Measurements from ENCODE around the gene MRPS6. TPM values are rescaled to one million over a fixed set of nuclear protein-coding genes. Genes with fewer than 3 reads are reported as not detected.

Gene MRPS6
- total RNA-seq, 1 experiment from 2014 or later: 55.1 TPM

DNA sequence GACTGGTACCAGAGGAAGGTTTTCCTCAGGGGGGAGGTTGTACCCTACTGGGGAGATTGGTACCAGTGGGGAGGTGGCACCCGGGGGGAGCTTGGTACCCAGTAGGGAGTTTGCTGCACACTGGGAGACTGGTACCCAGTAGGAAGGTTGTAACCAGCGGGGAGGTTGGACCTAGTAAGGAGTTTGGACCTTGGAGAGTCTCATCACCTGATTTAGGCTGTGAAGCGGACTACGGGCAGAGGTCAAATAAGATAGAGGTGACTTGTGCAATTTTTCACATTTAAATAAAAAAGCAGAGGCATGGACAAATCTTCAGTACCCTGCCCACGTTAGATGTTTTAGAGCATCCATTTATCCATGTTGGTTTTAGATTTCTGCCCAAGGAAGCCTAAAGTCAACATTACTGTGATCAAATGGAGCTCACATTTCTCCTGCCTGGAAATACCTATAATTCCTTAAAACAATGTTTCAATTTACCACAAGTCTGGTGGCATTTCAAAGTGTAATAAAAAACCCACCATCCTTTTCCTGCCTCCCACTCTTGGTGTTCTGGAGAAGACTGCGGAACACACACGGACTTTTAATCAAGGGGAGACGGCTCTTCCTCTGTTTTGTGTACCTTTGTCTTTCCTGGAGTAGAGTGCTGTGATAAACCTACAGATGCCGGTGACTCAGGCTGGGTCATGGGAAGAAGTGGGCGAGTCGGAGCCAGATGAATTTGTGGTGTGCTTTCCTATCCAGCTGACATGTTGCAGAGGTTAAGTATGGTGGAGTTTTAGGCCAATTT lies 36.2 kb upstream of the MRPS6 start:
- Histone ChIP-seq H2AFZ (ENCODE audit: low read depth, low read length, poor library complexity, severe bottlenecking) (no peak overlapping the region), H3K36me3 (ENCODE audit: control insufficient read depth in 1 of 2, insufficient read depth in 2 of 2, low read length in 2 of 2) (no peaks in the 10 kb centered on the region), H3K9me2 (ENCODE audit: insufficient read depth) (no peaks in the 10 kb centered on the region), H3K9me3 (ENCODE audit: control insufficient read depth in 1 of 2, insufficient read depth in 1 of 2, low read depth in 1 of 2, low read length in 2 of 2) (no peaks in the 10 kb centered on the region), H3K79me2 (ENCODE audit: insufficient read depth, low read length) (no peaks in the 10 kb centered on the region), H4K20me1 (ENCODE audit: insufficient read depth) (no peaks in the 10 kb centered on the region), H3K27me3 (ENCODE audit: insufficient read depth, low read length) (no peaks in the 10 kb centered on the region), H3K4me2 (ENCODE audit: low read length) (no peak overlapping the region), H3K4me1 (ENCODE audit: control insufficient read depth in 1 of 2, insufficient read depth in 2 of 2, low read length in 2 of 2) (peaks cover 2 to 15% of the 10 kb centered on the region in 2 experiments; a peak in 3 of 4 replicates), H3K9ac (ENCODE audit: low read length) (no peak overlapping the region), H3K27ac (ENCODE audit: low read depth, low read length) (no peak overlapping the region), H3K4me3 (replicated peaks in 1 of 2; ENCODE audit: low read depth in 1 of 2, low read length in 2 of 2) (no peak overlapping the region)
- DNase-seq (ENCODE audit: low read depth, low spot score) (no peak), ATAC-seq (no peak)
- CTCF ChIA-PET: no interaction called here
- no peak for TF ChIP-seq POLR2AphosphoS5 (IDR thresholded peaks at IDR 0.05; ENCODE audit: low read depth, low read length)
- TF ChIP-seq RAD21 (IDR thresholded peaks at IDR 0.05; ENCODE audit: low read depth): no peak
- no peak for TF ChIP-seq EGR1 (IDR thresholded peaks at IDR 0.05; ENCODE audit: low read depth)
- no peak for TF ChIP-seq SP1 (IDR thresholded peaks at IDR 0.05; ENCODE audit: low read depth)
- TF ChIP-seq SRF (IDR thresholded peaks at IDR 0.05; ENCODE audit: low read depth): no peak
- no peak for TF ChIP-seq YY1 (IDR thresholded peaks at IDR 0.05; ENCODE audit: extremely low read depth, insufficient replicate concordance, low read depth, low read length)
- TF ChIP-seq EZH2 (IDR thresholded peaks at IDR 0.05): no peak
- TF ChIP-seq, protein P1, sequence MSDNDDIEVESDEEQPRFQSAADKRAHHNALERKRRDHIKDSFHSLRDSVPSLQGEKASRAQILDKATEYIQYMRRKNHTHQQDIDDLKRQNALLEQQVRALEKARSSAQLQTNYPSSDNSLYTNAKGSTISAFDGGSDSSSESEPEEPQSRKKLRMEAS (IDR thresholded peaks at IDR 0.05): no peak
- TF ChIP-seq, protein P2, sequence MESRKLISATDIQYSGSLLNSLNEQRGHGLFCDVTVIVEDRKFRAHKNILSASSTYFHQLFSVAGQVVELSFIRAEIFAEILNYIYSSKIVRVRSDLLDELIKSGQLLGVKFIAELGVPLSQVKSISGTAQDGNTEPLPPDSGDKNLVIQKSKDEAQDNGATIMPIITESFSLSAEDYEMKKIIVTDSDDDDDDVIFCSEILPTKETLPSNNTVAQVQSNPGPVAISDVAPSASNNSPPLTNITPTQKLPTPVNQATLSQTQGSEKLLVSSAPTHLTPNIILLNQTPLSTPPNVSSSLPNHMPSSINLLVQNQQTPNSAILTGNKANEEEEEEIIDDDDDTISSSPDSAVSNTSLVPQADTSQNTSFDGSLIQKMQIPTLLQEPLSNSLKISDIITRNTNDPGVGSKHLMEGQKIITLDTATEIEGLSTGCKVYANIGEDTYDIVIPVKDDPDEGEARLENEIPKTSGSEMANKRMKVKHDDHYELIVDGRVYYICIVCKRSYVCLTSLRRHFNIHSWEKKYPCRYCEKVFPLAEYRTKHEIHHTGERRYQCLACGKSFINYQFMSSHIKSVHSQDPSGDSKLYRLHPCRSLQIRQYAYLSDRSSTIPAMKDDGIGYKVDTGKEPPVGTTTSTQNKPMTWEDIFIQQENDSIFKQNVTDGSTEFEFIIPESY (IDR thresholded peaks at IDR 0.05; ENCODE audit: extremely low read depth, insufficient replicate concordance, low read length): no peak
- TF ChIP-seq ZFX (IDR thresholded peaks at IDR 0.05): no peak
- POLR2A ChIA-PET: no interaction called here
- BruUV-seq (replicated peaks): no TSS peak
- RAD21 ChIA-PET (ENCODE audit: low non-redundant PET in 1 of 2, low total read pairs in 2 of 2, uncharacterized antibody in 2 of 2, unreplicated experiment in 2 of 2): no interaction called here
- intact Hi-C loops (cut with micrococcal nuclease): no loop called here
